HepG2 (cell line): ENCODE data around the gene TBCD. TPM values are rescaled to one million over a fixed set of nuclear protein-coding genes. Genes with fewer than 3 reads are reported as not detected.

Experiments used
- ATF7-NPFF ChIP-seq: sonication (generic); formaldehyde crosslinking; IDR thresholded peaks from 2 replicates; pipeline ENCODE4 v1.8.1; 2023; ENCODE audit warnings: mild to moderate bottlenecking, low read depth, missing genetic modification reagents, moderate library complexity
- CTCF ChIP-seq: sonication (generic); formaldehyde crosslinking; IDR thresholded peaks from 2 replicates; pipeline ENCODE4 v1.5.0; 2020; ENCODE audit warnings: mild to moderate bottlenecking, missing genetic modification reagents, moderate library complexity
- KDM5B ChIP-seq: sonication (generic); formaldehyde crosslinking; IDR thresholded peaks from 2 replicates; pipeline ENCODE4 v1.4.0; 2020; ENCODE audit warnings: missing genetic modification reagents, mild to moderate bottlenecking, borderline replicate concordance
- MEIS1 ChIP-seq: sonication (generic); formaldehyde crosslinking; IDR thresholded peaks from 2 replicates; pipeline ENCODE4 v1.9.0; 2021; ENCODE audit warnings: mild to moderate bottlenecking, missing genetic modification reagents, moderate library complexity, borderline replicate concordance
- REL ChIP-seq: sonication (generic); formaldehyde crosslinking; conservative IDR thresholded peaks from 2 replicates; pipeline ENCODE4 v1.8.0; 2022; ENCODE audit warnings: mild to moderate bottlenecking, missing genetic modification reagents, moderate library complexity
- RELA ChIP-seq: sonication (generic); formaldehyde crosslinking; IDR thresholded peaks from 2 replicates; pipeline ENCODE4 v1.4.0; 2020; ENCODE audit warnings: missing genetic modification reagents
- RFX5 ChIP-seq: IDR thresholded peaks from 2 replicates; pipeline ENCODE4 v1.6.1; 2011; ENCODE audit warnings: low read depth, low read length, improper control_type of control experiment
- SIN3A ChIP-seq: IDR thresholded peaks from 2 replicates; pipeline ENCODE4 v1.6.1; 2011; ENCODE audit warnings: low read depth, mild to moderate bottlenecking, control low read depth, low read length, borderline replicate concordance
- SMAD3 ChIP-seq: sonication (generic); formaldehyde crosslinking; IDR thresholded peaks from 2 replicates; pipeline ENCODE4 v1.4.0; 2020; ENCODE audit warnings: missing genetic modification reagents
- SP140L ChIP-seq: sonication (generic); formaldehyde crosslinking; IDR thresholded peaks from 2 replicates; pipeline ENCODE4 v1.4.0; 2020; ENCODE audit warnings: missing genetic modification reagents, borderline replicate concordance
- XRCC5 ChIP-seq: fragments of 200-400 bp; formaldehyde crosslinking; optimal IDR thresholded peaks from 2 replicates; pipeline ENCODE3; 2017; ENCODE audit warnings: mild to moderate bottlenecking, low read length
- ZBTB2 ChIP-seq: sonication (generic); formaldehyde crosslinking; IDR thresholded peaks from 2 replicates; pipeline ENCODE4 v1.8.0; 2022; ENCODE audit warnings: low read depth, missing genetic modification reagents
- ZFP37 ChIP-seq: sonication (generic); formaldehyde crosslinking; IDR thresholded peaks from 2 replicates; pipeline ENCODE4 v1.4.0; 2020; ENCODE audit warnings: missing genetic modification reagents, borderline replicate concordance
- ZNF20 ChIP-seq: sonication (generic); formaldehyde crosslinking; IDR thresholded peaks from 2 replicates; pipeline ENCODE4 v1.4.0; 2020; ENCODE audit warnings: mild to moderate bottlenecking, moderate library complexity, missing genetic modification reagents
- ZNF329 ChIP-seq: sonication (generic); formaldehyde crosslinking; IDR thresholded peaks from 2 replicates; pipeline ENCODE4 v1.9.0; 2021; ENCODE audit warnings: low read depth, mild to moderate bottlenecking, missing genetic modification reagents
- ZNF343 ChIP-seq: sonication (generic); formaldehyde crosslinking; IDR thresholded peaks from 2 replicates; pipeline ENCODE4 v1.4.0; 2020; ENCODE audit warnings: mild to moderate bottlenecking, missing genetic modification reagents
- ZNF431 ChIP-seq: sonication (generic); formaldehyde crosslinking; IDR thresholded peaks from 2 replicates; pipeline ENCODE4 v1.9.0; 2022; ENCODE audit warnings: missing genetic modification reagents, low read depth, mild to moderate bottlenecking, borderline replicate concordance
- ZNF451 ChIP-seq: sonication (generic); formaldehyde crosslinking; IDR thresholded peaks from 2 replicates; pipeline ENCODE4 v1.5.0; 2020; ENCODE audit warnings: mild to moderate bottlenecking, missing genetic modification reagents
- ZNF460 ChIP-seq: sonication (generic); formaldehyde crosslinking; IDR thresholded peaks from 2 replicates; pipeline ENCODE4 v1.5.1; 2020; ENCODE audit warnings: missing genetic modification reagents, mild to moderate bottlenecking, borderline replicate concordance
- ZNF510 ChIP-seq: sonication (generic); formaldehyde crosslinking; IDR thresholded peaks from 2 replicates; pipeline ENCODE4 v1.4.0; 2020; ENCODE audit warnings: low read depth, mild to moderate bottlenecking, missing genetic modification reagents
- ZNF563 ChIP-seq: sonication (generic); formaldehyde crosslinking; IDR thresholded peaks from 2 replicates; pipeline ENCODE4 v1.8.0; 2022; ENCODE audit warnings: mild to moderate bottlenecking, moderate library complexity, missing genetic modification reagents
- ZNF574 ChIP-seq: sonication (generic); formaldehyde crosslinking; IDR thresholded peaks from 2 replicates; pipeline ENCODE4 v1.4.0; 2020; ENCODE audit warnings: missing genetic modification reagents
- ZNF780A ChIP-seq: sonication (generic); formaldehyde crosslinking; IDR thresholded peaks from 2 replicates; pipeline ENCODE4 v1.8.0; 2022; ENCODE audit warnings: mild to moderate bottlenecking, missing genetic modification reagents, moderate library complexity
- polyA plus RNA-seq, 8 experiments: library from polyadenylated mRNA; depleted of rRNA in 3 of 8; stranded (reverse) in 7 of 8; unstranded in 1 of 8; fragments of >200 nt; fragmentation: Illumina TruSeq in 4 of 8; extraction: Trizol in 4 of 8; gene quantifications; 2 replicates each; pipeline versions ENCODE4 v1.2.1 to v1.2.3, GENCODE V29; 2011 to 2016; ENCODE audit warnings: low read depth in 4 of 8, missing spikeins in 1 of 8, mixed read lengths in 1 of 8; ENCODE audit not compliant: insufficient read depth in 1 of 8
- total RNA-seq, 5 experiments: library from RNA; depleted of rRNA; stranded (reverse); fragments of >200 nt; fragmentation: Illumina TruSeq; extraction: Trizol; gene quantifications; 2 replicates each; pipeline ENCODE4 v1.2.3, GENCODE V29; 2016; ENCODE audit warnings: low read depth in 1 of 5

The TBCD gene
- total and polyA plus RNA-seq, 2 of the 13 experiments (the other 11 are each of a cell fraction or from before 2014, with no cell fraction given): 33.9 to 54.8 TPM

GRCh38 chr17:82703935-82704865, 47.7 kb upstream of the TBCD start (continued):
- TF ChIP-seq ZNF574 (CRISPR knock-in tag) (peak; percentile 50; the same call in 1 of the 2 replicates), ZNF780A (CRISPR knock-in tag) (0 out of 2 replicates have a peak, but pooled peaks have one; percentile 16), REL (CRISPR knock-in tag) (no peak), CTCF (CRISPR knock-in tag) (0 out of 2 replicates have a peak, but pooled peaks have one; percentile 6), ZNF343 (CRISPR knock-in tag) (0 out of 2 replicates have a peak, but pooled peaks have one; percentile 54), ZNF510 (no peak), SMAD3 (CRISPR knock-in tag) (no peak), ZNF563 (no peak), ZNF460 (CRISPR knock-in tag) (no peak; the same call in 1 of the 2 replicates), SP140L (CRISPR knock-in tag) (no peak), ZNF20 (CRISPR knock-in tag) (no peak), ZFP37 (CRISPR knock-in tag) (no peak), ZNF329 (CRISPR knock-in tag) (0 out of 2 replicates have a peak, but pooled peaks have one; percentile 51), ZNF431 (CRISPR knock-in tag) (0 out of 2 replicates have a peak, but pooled peaks have one; percentile 39), KDM5B (CRISPR knock-in tag) (peak; percentile 36; the same call in 1 of the 2 replicates), MEIS1 (CRISPR knock-in tag) (no peak), XRCC5 (peak; percentile 14), ZNF451 (CRISPR knock-in tag) (no peak), ATF7-NPFF (CRISPR knock-in tag) (0 out of 2 replicates have a peak, but pooled peaks have one; percentile 34), RFX5 (no peak), RELA (no peak), SIN3A (0 out of 2 replicates have a peak, but pooled peaks have one; percentile 10), ZBTB2 (CRISPR knock-in tag) (no peak)
